ENCODE data around the gene MAP3K20. TPM values are rescaled to one million over a fixed set of nuclear protein-coding genes. Genes with fewer than 3 reads are reported as not detected.

The MAP3K20 gene
- total RNA-seq, 1 experiment from 2014 or later, result 40.0 TPM

DNA sequence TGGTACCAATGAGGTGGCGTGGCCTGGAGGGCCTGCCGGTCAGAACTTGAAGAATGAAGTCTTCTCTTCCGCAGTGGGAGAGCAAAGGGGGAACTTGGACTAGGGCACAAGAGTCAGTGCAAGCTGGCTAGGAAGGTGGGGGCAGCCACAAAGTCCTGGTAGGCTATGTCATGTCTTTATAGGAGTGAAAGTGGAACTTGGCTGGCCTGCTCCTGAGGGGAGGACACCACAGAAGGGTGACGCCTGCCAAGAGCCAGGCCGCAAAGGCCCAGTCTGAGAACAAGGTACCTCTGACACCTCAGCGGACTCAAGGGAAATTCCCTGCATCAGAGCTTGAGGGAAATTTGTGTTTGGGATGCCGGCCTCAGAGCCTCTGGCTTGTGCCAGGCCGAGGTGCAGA lies 32.2 kb upstream of the MAP3K20 start:
- TF ChIP-seq EZH2 (IDR thresholded peaks at IDR 0.05; ENCODE audit: borderline replicate concordance, low read depth, low read length, poor library complexity, severe bottlenecking), result no peak
- TF ChIP-seq, protein P1, sequence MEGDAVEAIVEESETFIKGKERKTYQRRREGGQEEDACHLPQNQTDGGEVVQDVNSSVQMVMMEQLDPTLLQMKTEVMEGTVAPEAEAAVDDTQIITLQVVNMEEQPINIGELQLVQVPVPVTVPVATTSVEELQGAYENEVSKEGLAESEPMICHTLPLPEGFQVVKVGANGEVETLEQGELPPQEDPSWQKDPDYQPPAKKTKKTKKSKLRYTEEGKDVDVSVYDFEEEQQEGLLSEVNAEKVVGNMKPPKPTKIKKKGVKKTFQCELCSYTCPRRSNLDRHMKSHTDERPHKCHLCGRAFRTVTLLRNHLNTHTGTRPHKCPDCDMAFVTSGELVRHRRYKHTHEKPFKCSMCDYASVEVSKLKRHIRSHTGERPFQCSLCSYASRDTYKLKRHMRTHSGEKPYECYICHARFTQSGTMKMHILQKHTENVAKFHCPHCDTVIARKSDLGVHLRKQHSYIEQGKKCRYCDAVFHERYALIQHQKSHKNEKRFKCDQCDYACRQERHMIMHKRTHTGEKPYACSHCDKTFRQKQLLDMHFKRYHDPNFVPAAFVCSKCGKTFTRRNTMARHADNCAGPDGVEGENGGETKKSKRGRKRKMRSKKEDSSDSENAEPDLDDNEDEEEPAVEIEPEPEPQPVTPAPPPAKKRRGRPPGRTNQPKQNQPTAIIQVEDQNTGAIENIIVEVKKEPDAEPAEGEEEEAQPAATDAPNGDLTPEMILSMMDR (conservative IDR thresholded peaks at IDR 0.05; ENCODE audit: low read depth, low read length), result no peak
- CTCF ChIA-PET, result no interaction called here
- no peak overlapping the region for H3K27ac ChIP-seq (ENCODE audit: low read depth, low read length, poor library complexity, severe bottlenecking)

DNA sequence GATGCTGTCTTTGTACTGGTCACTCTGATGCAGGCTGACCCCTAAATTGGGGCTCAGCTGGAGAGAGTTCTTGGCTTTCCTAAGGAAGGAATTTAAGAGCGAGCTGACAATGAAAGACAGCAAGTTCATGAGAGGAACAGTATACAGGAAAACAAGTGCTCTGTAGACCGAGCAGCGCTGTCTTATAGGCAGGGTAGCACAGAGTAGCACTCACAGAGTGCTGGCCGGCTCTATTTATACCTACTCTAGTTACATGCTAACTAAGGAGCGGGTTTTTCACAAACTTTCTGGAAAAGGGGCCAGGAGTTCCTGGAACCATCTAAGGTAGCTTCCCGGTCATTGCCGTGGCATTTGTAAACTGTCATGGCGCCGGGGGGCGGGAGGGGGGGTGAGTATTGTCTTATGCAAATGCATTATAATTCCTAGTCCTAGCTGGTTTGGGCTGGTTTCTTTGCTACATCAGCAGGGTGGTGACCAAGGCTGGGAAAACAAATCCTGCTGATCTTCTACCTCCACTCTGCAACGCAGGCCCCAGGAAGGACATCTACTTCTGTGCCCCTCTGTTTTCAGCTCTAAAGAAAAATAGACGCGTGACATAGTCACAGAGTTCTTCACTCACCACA lies 31.6 kb upstream of the MAP3K20 start:
- no peak for DNase-seq (ENCODE audit: low spot score)
- Histone ChIP-seq H3K4me1 (ENCODE audit: insufficient read depth, low read length, poor library complexity, severe bottlenecking) (peaks cover 14% of the 10 kb centered on the region), H3K9me3 (ENCODE audit: low read depth, low read length, poor library complexity, severe bottlenecking) (no peaks in the 10 kb centered on the region), H3K36me3 (ENCODE audit: insufficient read depth, low read length, poor library complexity, severe bottlenecking) (no peaks in the 10 kb centered on the region), H3K4me3 (ENCODE audit: low read depth, low read length, poor library complexity, severe bottlenecking) (no peak overlapping the region), H3K27me3 (replicated peaks; ENCODE audit: insufficient read depth, low read depth, low read length, poor library complexity) (no peaks in the 10 kb centered on the region), H3K27ac (ENCODE audit: low read depth, low read length, poor library complexity, severe bottlenecking) (no peak overlapping the region)
- TF ChIP-seq, protein P1 (conservative IDR thresholded peaks at IDR 0.05; ENCODE audit: low read depth, low read length), result no peak
- no peak for TF ChIP-seq EZH2 (IDR thresholded peaks at IDR 0.05; ENCODE audit: borderline replicate concordance, low read depth, low read length, poor library complexity, severe bottlenecking)
- intact Hi-C loops (cut with micrococcal nuclease; ENCODE audit: unreplicated experiment), result no loop called here
- ChIA-PET POLR2A (ENCODE audit: low non-redundant PET) (no interaction called here), CTCF (no interaction called here)
- no TSS peak for BruUV-seq (replicated peaks)

More for the DNA sequence above, 32.2 kb upstream of the MAP3K20 start:
- intact Hi-C loops (cut with micrococcal nuclease; ENCODE audit: unreplicated experiment), result no loop called here
- H3K4me1 ChIP-seq (ENCODE audit: insufficient read depth, low read length, poor library complexity, severe bottlenecking), result peaks cover 9% of the 10 kb centered on the region
- H3K27me3 ChIP-seq (replicated peaks; ENCODE audit: insufficient read depth, low read depth, low read length, poor library complexity), result no peaks in the 10 kb centered on the region
- no peaks in the 10 kb centered on the region for H3K9me3 ChIP-seq (ENCODE audit: low read depth, low read length, poor library complexity, severe bottlenecking)
- no peak for DNase-seq (ENCODE audit: low spot score)
- POLR2A ChIA-PET (ENCODE audit: low non-redundant PET), result no interaction called here
- no peaks in the 10 kb centered on the region for H3K36me3 ChIP-seq (ENCODE audit: insufficient read depth, low read length, poor library complexity, severe bottlenecking)
- no peak overlapping the region for H3K4me3 ChIP-seq (ENCODE audit: low read depth, low read length, poor library complexity, severe bottlenecking)
- BruUV-seq (replicated peaks), result no TSS peak

GRCh38 chr2:173044686-173045085 lies 31.0 kb upstream of the MAP3K20 start:
- intact Hi-C loops (cut with micrococcal nuclease; ENCODE audit: unreplicated experiment), result no loop called here
- no peak for DNase-seq (ENCODE audit: low spot score)
- no TSS peak for BruUV-seq (replicated peaks)
- POLR2A ChIA-PET (ENCODE audit: low non-redundant PET), result no interaction called here
- H3K4me3 ChIP-seq (ENCODE audit: low read depth, low read length, poor library complexity, severe bottlenecking), result no peak overlapping the region
- no peak overlapping the region for H3K27ac ChIP-seq (ENCODE audit: low read depth, low read length, poor library complexity, severe bottlenecking)
- peaks cover 20% of the 10 kb centered on the region for H3K4me1 ChIP-seq (ENCODE audit: insufficient read depth, low read length, poor library complexity, severe bottlenecking)
- H3K9me3 ChIP-seq (ENCODE audit: low read depth, low read length, poor library complexity, severe bottlenecking), result no peaks in the 10 kb centered on the region
- no peaks in the 10 kb centered on the region for H3K36me3 ChIP-seq (ENCODE audit: insufficient read depth, low read length, poor library complexity, severe bottlenecking)
- TF ChIP-seq, protein P1 (conservative IDR thresholded peaks at IDR 0.05; ENCODE audit: low read depth, low read length), result no peak
- no peak for TF ChIP-seq EZH2 (IDR thresholded peaks at IDR 0.05; ENCODE audit: borderline replicate concordance, low read depth, low read length, poor library complexity, severe bottlenecking)
- CTCF ChIA-PET, result no interaction called here
- H3K27me3 ChIP-seq (replicated peaks; ENCODE audit: insufficient read depth, low read depth, low read length, poor library complexity), result no peaks in the 10 kb centered on the region

Measured in A673 (cell line).